NCI-H1048 (cell line): ENCODE data around the gene RBM43.
"Not testable (repeated sequence)": the region's sequence is repeated elsewhere in the genome, so short reads cannot be mapped to it uniquely, and the experiment has no call there.

Source experiments
- DNase-seq: peaks from one replicate; lab custom pipeline; 2025; lab: John Stamatoyannopoulos, UW

RBM43 gene

DNA sequence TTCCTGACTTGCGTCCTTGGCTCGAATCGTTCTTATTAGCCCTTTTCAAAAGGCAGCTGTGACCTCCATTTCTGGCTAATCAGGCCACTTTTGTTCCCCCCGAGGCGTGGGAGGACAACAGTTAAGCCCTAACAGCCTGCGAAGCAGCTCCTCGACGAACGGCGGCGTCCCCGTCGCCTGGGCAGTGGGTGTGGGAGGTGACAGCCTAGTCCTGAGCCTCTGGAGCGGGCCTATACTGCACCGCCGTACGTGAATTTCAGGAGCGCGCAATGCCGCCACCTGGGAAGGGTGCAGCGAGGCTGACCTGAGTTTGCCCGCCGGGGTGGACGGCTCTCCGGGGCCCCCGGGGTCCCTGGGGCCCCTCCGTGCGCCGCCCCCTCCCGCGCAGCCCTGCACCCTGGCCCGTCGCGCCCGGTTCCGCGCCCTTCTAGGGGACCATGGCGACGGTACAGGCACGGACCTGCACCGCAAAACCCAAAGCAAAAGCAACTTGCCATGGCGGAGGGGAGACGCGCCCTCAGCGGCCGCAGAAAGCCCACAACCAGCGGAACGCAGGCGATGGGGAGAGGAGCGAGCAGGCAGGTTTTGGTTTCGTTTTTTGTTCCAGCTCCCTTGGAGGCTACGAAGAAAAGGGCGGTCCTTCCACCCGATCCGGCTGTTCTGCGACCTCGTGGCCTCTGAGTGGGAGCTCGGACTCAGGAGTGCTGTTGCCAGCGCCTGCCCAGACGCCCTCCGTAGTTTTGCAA, at the start of gene RBM43:
Gene RBM43 (minus strand): TSS at position 633 of the 746 bp plus-strand sequence. CDS start 136 bp downstream, at position 497.
- peak; percentile 41 for DNase-seq

DNA sequence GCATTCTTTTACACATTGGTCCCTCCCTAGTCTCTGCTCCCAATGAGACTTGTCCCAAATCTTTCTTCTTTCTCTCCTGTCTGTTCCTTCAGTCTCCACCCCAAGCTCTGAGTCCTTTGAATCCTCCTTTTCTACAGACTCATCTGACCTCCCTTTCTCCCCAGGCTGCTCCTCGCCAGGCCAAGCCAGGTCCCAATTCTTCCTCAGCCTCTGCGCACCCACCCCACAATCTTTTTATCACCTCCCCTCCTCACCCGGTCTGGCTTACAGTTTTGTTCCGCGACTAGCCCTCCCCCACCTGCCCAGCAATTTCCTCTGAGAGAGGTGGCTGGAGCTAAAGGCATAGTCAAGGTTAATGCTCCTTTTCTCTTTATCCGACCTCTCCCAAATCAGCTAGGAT, 48.6 kb upstream of the RBM43 start:
- DNase-seq = not testable (repeated sequence)

DNA sequence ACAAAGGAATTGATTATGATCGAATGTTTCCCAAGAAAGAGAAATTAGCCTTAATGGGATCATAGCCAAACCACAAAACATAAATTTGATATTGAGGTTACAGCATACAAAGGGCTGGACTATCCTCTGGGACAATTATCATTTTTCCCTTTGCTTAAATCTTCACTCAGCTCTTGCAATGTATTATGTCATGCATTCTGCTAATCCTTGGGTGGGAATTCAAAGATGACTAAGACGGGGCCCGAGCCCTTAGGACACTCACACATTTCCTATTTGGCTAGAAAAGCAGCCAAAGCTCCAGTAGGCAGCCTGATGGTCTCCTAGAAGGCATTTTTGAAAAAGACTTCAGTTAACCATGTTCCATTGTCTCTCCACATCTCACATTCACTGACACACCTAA, 45.0 kb upstream of the RBM43 start:
- no peak for DNase-seq

DNA sequence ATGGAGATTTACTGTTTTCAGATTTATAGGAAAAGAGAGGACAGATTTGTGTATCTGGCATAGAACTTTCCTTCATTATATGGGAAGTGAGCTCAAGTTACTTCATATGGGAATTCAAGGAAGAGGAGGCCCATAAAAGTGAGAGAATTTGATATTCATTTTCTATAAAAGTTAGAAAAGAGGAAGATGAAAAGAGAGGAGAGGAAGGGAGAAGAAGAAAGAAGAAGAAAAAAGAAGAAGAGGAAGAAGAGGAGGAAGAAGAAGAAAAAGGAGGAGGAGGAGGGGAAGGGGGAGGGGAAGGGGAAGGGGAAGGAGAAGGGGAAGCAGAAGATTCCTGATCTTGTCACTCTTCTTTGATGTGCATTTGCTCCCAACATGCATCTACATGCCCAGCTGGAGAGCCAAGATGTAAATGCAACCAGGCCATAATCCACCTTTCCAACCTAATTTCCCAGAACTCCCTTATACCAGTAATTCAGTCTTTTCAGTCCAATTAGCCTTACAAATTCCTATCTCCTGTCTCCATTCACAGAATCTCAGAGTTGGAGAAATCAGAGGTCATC, 43.5 kb upstream of the RBM43 start:
- DNase-seq = no peak

DNA sequence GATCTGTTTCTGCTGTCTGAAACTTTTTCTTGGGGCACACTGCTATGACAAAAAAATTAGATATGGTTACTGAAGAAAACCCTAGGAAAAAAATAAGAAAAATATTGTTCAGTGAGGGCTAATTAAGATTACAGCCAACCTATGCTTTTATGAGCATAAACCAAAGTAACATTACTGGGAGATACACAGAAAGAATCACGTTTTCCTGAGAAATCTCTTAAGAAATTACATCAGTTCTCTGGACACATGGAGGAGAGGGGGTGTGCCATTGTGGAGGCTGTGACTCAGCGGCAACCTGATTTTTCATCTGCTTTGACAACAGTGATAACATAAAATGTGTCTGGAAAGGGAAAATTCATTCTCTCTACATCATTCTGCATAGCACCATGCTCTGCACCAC, 41.2 kb upstream of the RBM43 start:
- DNase-seq = no peak

DNA sequence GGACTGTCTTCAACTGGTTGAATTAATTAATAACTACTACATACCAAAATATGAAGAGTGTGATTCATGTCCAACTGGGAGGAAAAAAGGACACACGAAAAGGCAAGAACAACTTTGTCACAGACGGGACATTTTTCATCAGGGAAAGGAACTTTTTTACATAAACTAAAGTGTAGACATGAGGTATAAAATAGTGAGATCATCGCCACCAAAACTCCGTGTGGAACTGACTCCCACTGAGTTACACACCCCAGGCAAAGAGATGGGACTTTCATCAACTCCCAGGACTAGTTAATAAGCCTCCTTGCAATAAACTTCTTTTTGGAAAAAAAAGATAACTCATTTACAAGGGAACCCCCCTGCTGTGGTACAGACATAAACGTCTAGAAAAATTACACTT, 40.7 kb upstream of the RBM43 start:
- no peak for DNase-seq

DNA sequence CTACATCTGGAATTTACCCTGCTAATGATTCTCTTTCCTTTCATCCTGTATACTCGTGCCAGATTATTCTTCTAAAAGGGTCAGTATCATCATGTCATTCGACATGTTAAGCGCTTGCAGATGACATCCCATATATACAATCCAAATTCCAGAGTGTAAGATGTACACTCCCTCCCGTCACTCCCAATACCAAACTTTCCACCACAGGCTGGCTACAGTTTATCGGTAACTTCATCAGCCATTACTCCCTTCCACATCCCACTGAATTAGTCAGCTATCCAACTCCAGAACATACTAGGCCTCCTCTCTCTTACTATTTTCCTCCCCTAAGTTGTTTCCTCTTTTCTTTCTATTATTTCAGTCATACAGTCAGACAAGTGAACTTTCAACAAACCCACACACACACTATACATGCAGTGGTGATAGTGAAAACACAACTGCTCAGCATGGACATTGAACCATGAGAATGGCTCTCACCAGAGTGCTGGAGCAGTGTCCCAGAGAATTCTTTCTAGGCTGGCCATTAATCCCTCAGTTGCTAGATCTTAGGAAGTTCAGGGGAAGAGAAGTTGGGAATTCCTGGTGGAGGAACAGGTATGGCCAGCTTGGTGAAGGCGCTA, 38.4 kb upstream of the RBM43 start:
- no peak for DNase-seq

DNA sequence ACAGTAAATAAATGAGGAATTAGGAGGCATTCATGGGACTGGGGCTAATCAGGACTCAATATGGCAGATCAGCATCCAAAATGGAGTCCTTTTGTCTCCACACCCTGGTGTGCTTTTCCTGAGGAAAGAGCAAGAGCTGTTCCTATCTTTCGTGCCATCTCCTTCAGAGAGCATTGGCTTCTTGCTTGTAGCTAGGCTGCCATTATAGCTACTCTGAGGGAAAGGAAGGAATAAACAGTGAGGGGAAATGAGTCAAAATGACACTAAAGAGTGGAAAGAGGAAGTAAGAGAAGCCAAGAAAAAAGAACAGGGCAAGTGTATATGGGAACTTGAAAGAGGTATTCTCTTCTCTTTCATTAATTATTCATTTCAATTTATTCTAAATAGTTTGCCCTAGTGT, 36.2 kb upstream of the RBM43 start:
- no peak for DNase-seq

DNA sequence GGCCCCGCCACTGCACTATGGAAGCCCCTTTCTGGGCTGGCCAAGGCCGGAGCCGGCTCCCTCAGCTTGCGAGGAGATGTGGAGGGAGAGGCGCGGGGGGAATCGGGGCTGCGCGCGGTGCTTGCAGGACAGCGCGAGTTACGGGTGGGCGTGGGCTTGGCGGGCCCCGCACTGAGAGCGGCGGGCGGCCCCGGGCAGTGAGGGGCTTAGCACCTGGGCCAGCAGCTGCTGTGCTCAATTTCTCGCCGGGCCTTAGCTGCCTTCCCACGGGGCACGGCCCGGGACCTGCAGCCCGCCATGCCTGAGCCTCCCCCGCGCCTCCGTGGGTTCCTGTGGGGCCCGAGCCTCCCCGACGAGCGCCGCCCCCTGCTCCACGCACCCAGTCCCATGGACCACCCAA, 34.3 kb upstream of the RBM43 start:
- DNase-seq = not testable (repeated sequence)

DNA sequence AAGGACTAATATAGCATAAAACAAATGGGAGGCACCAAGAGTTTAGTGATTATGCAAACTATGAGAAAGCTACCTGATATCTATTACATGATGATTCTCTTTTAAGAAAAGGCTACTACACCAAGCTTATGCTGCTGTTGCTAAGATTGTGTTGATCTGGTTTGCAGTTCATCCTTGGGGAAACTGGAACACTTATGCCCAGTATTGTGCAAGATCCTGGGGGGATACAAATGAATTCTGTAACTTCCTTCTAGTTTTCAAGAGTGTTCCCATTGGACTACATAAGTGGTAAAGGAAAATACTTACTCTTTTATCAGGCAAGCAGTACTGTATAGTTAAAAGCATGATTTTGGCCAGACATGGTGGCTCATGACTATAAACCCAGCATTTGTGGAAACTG, 30.9 kb upstream of the RBM43 start:
- no peak for DNase-seq

DNA sequence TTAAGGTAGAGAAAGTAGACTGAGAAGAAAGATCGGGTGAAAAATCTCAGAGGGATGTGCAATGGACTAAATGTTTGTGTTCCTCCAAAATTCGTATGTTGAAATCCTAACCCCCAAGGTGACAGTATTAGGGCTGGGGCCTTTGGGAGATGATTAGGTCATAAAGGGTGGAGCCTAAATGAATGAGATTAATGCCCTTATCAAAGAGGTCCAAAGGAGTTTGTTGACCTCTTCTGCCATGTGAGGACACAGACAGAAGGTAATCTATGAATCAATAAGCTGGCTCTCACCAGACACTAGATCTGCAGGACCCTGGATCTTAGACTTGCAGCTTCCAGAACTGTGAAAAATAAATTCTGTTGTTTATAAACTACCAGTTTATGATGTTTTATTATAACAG, 30.5 kb upstream of the RBM43 start:
- no peak for DNase-seq

DNA sequence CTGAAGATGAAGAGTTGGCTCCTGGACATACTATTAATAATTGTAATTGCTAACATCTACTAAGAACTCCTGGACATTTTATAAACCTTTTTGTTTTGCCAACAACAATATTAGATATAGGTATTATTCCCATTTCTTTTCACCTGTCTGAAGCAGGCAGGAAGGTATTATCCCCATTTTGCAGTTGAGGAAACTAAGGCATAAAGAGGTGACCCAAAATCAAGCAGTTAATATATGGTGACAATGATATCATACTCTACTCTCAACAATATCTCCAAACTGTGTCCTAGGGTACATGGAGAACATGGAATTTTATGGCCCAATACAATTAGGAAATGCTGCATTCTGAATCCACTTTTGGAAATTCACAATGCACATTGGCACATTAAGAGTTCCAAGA, 29.6 kb upstream of the RBM43 start:
- DNase-seq = no peak

DNA sequence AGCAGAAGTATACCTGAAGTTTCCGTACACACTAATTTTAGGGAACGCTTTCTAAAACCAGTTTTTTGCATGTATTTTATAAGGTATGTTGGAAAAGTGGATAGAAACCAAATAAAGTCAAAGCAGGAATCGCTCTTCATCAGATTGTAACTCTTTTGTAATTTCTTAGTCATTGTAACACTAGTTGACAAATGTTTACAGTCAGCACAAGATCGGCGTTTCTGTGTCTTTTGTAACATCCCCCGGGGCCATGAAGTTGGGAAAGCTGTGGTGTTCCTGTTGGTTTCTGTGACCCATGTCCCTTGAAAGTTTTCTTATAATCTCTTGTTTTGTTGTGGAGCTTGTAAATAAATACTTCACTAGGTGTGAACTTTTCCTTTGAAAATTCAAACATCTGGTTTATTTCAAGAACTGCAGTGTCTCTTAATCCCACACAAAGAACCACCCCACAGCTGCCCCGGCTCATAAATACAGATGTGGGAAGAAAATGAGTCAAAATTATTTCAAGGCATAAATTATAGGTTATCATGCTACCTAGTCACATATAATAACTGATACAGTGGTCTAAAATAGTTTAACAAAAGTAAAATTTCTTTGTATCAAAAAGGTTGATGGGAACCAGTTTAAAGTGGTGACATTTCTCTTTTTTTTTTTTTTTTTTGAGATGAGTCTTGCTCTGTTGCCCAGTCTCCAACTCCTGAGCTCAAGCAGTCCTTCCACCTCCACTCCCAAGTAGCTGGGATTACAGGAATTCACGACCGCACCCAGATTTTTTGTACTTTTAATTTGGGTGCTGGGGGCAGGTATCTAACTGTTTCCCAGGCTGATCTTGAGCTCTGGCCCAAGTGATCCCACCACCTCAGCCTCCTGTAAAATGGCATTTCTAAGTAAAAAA, 28.6 kb upstream of the RBM43 start:
- no peak for DNase-seq

DNA sequence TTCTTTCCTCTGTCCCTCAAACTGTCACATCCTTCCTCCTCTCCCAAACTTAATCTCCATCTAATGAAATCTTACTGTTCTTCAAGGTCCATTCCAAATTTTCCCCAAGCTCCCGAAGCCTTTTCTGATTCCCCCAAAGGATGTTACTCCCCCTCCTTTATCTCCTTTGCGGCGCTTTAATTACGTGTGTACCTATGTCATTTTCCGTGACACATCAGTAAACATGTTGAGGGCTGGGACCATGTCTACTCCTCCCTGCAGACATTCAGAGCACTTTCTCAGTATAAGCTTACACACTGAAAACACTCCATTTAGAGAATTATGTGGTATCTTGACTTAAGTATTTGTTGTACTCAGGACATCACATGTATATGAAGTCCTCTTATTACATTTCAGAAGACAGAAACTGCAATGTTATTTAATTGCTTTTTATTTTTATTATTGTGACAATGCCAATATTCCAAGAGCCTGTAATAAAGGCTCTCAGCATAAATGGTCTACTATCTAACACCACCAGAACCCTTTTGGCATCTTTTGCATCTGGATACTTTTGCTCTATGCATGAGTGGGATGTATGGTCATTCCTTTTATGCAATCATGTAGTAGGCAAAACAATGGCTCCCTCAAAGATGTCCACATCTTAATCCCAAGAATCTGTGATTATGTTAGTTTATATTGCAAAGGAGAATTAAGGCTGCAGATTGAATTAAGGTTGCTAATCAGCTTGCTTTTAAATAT, 26.0 kb upstream of the RBM43 start:
- no peak for DNase-seq

DNA sequence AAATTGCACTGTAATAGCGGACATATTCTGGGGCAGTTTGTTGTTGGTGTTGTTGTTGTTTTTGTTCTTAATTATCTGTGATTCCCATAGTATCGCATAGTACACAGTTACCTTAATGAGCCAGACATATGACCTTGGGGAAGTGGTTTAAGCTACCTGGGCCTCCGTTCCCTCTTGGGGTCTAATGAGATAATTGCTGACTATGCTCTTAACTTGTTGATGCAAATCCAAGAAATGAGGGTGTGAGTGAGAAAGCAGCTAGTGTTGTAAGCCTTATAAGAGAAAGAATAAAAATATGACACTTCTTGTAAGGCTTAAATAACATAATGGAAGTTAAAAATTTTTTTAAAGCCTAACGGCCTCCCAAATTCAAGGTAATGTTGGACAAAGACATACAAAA, 20.7 kb upstream of the RBM43 start:
- DNase-seq = no peak

DNA sequence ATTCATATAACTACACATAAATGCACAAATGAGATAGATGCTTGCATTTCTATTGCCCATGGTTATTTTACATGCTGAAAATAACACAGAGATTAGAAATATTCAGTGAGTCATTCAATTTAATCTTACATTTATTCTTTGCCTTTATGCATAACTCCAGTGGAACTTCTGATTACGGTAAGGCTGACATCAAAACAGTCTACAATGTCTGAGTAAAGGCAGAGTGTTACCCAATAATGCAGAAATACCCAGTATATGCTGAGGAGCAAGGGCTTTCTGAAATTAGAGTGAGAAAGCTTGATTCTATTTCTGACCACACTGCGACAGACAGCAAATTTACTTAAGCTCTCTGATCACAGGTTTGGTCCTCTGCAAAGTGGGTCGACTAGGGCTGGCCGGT, 18.6 kb upstream of the RBM43 start:
- DNase-seq = no peak

DNA sequence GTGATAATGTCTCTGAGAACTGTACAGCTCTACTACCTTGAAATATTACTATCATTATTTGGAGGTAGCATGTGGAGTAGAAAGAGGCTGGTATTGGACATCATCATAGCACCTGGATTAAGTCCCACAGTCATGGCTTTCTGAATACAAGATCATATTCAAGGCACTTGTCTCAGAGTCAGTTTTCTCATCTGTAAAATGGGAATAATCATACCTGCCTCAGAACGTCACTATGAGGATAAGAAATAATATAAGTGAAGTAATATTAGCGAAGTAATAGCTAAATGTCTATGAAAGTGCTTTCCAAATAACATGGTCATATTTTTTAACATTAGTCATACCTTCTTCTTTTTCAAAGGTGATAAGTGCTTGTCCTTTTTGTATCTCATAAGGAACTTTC, 16.8 kb upstream of the RBM43 start:
- DNase-seq = no peak

DNA sequence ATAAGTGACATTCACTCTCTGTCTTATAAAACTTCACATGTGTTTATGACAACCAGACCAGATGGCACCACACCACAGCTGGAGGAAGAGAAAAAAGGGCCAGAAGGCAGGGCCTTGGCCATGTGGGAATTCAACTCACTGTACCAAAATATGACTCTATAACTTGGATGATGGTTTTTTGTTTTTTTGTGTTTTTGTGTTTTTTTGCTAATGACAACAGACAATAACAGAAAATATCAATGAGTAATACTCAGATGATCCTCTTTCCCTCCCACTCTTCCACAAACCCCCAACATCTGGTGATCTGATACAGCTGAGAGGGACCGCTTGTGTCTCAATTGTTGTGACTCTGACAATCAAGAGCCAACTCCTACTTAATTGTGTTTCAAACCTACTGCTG, 15.4 kb upstream of the RBM43 start:
- DNase-seq = no peak

DNA sequence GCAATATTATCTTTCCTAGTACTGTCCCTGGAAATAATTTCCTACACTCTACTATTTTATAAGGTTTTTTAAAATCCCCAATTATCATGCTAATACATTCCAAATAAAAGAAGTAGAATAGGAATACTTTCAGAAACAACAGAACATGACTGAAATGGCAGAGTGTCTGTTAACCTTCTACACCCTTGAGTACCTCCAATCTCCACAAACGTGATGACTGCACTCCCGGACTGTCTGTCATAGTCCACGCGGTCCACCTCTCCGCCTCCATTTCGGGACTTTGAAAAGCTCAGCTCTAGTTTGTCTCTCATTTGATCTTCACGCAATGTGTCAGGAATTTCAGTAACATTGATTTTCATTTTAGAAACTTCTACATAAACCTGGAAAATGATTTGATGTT, 13.6 kb upstream of the RBM43 start:
- no peak for DNase-seq

DNA sequence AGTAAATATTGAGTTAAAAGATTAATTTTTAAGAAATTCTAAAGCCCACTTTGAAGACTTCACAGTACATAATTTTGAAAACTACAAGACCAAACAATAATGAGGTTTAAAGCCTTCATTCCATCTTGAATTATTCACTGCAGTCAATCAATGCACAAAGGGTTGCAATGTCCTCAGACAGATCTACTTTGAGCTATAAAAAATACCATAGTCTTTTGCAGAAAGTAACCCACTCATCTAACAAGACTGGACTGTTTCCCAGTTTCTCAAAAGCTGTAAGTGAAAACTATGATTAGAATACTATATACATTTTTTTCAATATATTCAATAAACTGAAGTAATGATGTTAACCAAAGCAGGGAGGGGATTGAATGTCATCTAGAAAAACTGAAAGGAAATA, 10.2 kb upstream of the RBM43 start:
- DNase-seq = no peak

DNA sequence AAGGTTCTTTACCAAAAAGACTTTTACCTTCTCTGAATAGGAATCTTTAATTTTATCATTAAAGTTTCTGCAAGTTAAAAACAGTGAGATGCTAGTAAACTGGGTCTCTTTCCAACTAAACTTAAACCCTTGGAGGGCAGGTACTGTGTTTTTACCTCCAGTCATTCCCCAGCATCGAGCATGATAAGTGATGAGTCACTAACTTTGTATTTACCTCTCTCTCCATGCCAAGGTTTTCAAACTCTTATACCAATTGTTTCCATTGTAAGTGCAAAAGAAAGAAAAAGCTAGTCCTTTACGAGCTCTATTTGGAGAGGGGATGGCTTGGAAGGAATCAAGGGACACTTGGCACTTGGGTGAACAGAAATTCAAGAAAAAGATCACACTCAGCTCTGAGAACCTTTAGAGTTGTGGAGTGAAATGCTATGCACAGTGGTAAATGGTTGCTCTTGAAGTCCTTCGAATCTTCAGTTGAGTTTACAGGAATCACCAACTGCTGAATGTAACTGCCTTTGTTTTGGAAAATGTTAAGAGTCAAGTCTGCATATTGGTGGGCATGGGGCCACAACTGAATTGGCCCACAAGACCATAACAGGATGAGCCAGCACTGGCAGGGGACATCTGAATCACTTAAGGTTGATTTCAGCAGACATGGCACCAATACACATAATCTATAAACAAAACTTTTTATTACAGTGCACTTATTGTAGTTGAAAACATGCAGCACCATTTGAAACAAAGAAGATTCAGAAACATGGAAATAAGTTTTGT, 8.3 kb upstream of the RBM43 start:
- no peak for DNase-seq
